Adrenal gland (tissue), 12 donors: ENCODE results near the gene TRAPPC6A. TPM values are rescaled to one million over a fixed set of nuclear protein-coding genes. Genes with fewer than 3 reads are reported as not detected.

Experiments
- DNase-seq, 7 donors: peaks; one replicate each; pipeline ENCODE4 v3.0.0-alpha.2; 2019 to 2020
- H3K27ac ChIP-seq, 5 donors: fragments of 200-600 bp; sonication (generic) in 4 of 5; 1 replicate in 3 of 5; 2 replicates in 2 of 5; pipeline versions ENCODE4 v1.5.1 to v1.8.0; 2016 to 2020; ENCODE audit warnings: mild to moderate bottlenecking in 1 of 5
- H3K27me3 ChIP-seq: fragments of 200-600 bp; 2 replicates; pipeline ENCODE4 v1.8.0; 2021
- H3K36me3 ChIP-seq, 2 donors: fragments of 200-600 bp; replicated peaks in 1 of 2; 1 replicate in 1 of 2; 2 replicates in 1 of 2; pipeline versions ENCODE4 v1.5.1 to v1.8.0; 2018 to 2022
- H3K4me1 ChIP-seq, 2 donors: fragments of 200-600 bp; replicated peaks in 1 of 2; 1 replicate in 1 of 2; 2 replicates in 1 of 2; pipeline versions ENCODE4 v1.5.1 to v1.8.0; 2018 to 2021
- H3K4me3 ChIP-seq, 4 donors: fragments of 200-600 bp; sonication (generic) in 3 of 4; one replicate each; pipeline ENCODE4 v1.5.1; 2016 to 2018
- H3K9me3 ChIP-seq, 3 donors: fragments of 200-600 bp; sonication (generic) in 1 of 3; replicated peaks in 1 of 3; 1 replicate in 2 of 3; 2 replicates in 1 of 3; pipeline versions ENCODE4 v1.5.1 to v1.8.0; 2016 to 2021
- POLR2A ChIP-seq, 2 donors: fragments of 450-650 bp; IDR thresholded peaks; one replicate each; pipeline ENCODE4 v1.6.1; 2017; ENCODE audit warnings: antibody characterized with exemption in 2 of 2, mild to moderate bottlenecking in 2 of 2, moderate library complexity in 1 of 2
- WGBS, 4 donors: extraction: QIAGEN DNeasy Blood & Tissue Kit in 2 of 4; methylation state at CpG; one replicate each; pipeline versions ENCODE4 v1.1.5 to v1.1.7; 2013 to 2017; 5-methylcytosine and 5-hydroxymethylcytosine counted together
- intact Hi-C, 2 donors: fragments of 100-400 bp; cut with DNase I; formaldehyde crosslinking; loops; one replicate each; pipeline versions ENCODE4 v1.14.1 to v1.15.0; 2022 to 2023
- polyA plus RNA-seq, 3 donors: library from polyadenylated mRNA; stranded (reverse); fragments of 200-250 nt in 2 of 3; fragments of 350-450 nt in 1 of 3; fragmentation: Illumina TruSeq in 1 of 3; extraction: RNeasy Lipid Tissue Mini Kit (QIAGEN cat#74804) in 1 of 3; gene quantifications; one replicate each; pipeline ENCODE4 v1.2.3, GENCODE V29; 2013 to 2014
- total RNA-seq, 9 donors: library from RNA; depleted of rRNA in 4 of 9; stranded (reverse); fragments of >200 nt in 4 of 9; fragments of 120-200 nt in 1 of 9; fragmentation: NEBNext Ultra II Directional in 1 of 9; extraction: Animal tissue kit (Norgen Biotek cat#: 25700) in 1 of 9; gene quantifications; one replicate each; pipeline versions ENCODE4 v1.1.0 to v1.2.4, GENCODE V29; 2013 to 2023
- TF ChIP-seq, protein P1 (sequence below), 6 experiments: fragments of 450-650 bp in 4 of 6; fragments of 200-600 bp in 2 of 6; sonication (generic) in 1 of 6; IDR thresholded peaks; 1 replicate in 5 of 6; 2 replicates in 1 of 6; pipeline versions ENCODE4 v1.5.1 to v1.8.0; 2016 to 2021; ENCODE audit warnings: antibody characterized with exemption in 6 of 6, mild to moderate bottlenecking in 2 of 6, moderate library complexity in 1 of 6
- donor health status: healthy with polysubstance abuse.
- donor health status: Bipolar disorder and iron deficiency.
- donor health status: DM: yes; HTN: yes; CAD: no.
- donor health status: DM: no; HTN: no; CAD: no.
- donor health status: DM: no; HTN: no; CAD: no.
- donor health status: DM: yes; HTN: yes; CAD: no.

Gene TRAPPC6A
- total and polyA plus RNA-seq, 12 donors, result 5.1 to 71.4 (median 35.5) TPM

DNA sequence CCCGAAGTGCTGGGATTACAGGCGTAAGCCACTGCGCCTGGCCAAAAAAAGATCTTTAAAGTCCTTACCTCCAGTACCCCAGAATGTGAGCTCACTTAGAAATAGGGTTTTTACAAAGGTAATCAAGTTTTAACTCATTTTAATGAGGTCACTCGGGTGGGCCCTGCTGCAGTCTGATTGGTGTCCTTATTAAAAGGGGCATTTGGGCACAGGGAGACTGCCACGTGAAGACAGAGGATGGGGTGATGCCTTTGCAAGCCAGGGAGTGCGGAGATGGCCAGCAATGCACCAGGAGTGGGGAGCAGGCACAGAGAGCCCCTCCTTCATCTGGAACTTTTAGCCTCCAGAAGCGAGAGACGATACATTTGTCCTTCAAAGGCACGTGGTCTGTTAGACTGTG, 28.9 kb downstream of the TRAPPC6A start:
- 83 to 86% (median 85%) methylated on average over 8 to 9 of the region's 9 CpGs for WGBS, 4 donors
- DNase-seq, result no peak
- no peak overlapping the region for H3K27ac ChIP-seq
- H3K36me3 ChIP-seq, result peaks cover 0 to 13% of the 10 kb centered on the region in 2 donors
- no peaks in the 10 kb centered on the region for H3K9me3 ChIP-seq
- TF ChIP-seq, protein P1, sequence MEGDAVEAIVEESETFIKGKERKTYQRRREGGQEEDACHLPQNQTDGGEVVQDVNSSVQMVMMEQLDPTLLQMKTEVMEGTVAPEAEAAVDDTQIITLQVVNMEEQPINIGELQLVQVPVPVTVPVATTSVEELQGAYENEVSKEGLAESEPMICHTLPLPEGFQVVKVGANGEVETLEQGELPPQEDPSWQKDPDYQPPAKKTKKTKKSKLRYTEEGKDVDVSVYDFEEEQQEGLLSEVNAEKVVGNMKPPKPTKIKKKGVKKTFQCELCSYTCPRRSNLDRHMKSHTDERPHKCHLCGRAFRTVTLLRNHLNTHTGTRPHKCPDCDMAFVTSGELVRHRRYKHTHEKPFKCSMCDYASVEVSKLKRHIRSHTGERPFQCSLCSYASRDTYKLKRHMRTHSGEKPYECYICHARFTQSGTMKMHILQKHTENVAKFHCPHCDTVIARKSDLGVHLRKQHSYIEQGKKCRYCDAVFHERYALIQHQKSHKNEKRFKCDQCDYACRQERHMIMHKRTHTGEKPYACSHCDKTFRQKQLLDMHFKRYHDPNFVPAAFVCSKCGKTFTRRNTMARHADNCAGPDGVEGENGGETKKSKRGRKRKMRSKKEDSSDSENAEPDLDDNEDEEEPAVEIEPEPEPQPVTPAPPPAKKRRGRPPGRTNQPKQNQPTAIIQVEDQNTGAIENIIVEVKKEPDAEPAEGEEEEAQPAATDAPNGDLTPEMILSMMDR (IDR thresholded peaks at IDR 0.05), result no peak
- TF ChIP-seq POLR2A (IDR thresholded peaks at IDR 0.05), result no peak
- peaks cover 16 to 24% of the 10 kb centered on the region in 2 donors for H3K4me1 ChIP-seq
- intact Hi-C loops, result no loop called here
- no peaks in the 10 kb centered on the region for H3K27me3 ChIP-seq
- no peak overlapping the region for H3K4me3 ChIP-seq

DNA sequence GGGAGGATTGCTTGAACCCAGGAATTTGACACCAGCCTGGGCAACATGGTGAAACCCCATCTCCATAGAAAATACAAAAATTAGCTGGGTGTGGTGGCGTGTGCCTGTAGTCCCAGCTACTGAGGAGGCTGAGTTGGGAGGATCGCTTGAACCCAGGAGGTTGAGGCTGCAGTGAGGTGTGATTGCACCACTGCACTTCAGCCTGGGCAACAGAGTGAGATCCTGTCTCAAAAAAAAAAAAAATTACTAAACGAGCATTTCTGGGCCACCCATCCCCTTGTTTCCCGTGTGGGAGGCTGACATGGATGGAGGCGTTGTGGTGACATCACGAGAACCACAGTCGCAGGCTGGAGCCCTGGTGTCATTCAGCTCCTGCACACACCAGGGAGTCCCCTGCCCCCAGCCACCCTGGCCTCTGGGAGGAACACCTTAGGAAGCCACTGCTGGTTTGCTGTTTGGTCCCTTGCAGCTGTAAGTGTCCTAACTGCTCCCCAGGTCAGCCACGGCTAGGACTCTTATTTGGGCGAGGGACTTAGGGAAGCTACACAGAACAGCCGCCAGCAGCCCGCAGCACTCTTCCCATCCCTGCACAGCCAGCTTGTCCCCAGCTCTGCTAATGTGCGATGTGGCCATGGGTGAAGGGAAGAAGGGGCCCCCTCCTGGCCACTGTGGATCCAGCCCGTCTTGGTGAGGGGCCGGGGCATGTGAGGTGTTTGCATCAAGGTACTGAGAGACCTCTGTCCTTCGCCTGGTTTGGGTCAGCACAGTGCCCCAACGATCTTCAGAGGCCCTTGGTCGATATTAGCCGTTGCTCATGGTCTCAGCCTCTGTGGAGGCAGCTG, 30.0 kb downstream of the TRAPPC6A start:
- Histone ChIP-seq H3K4me3 (no peak overlapping the region), H3K27me3 (no peaks in the 10 kb centered on the region), H3K36me3 (peaks cover 0 to 13% of the 10 kb centered on the region in 2 donors), H3K4me1 (peaks cover 8 to 22% of the 10 kb centered on the region in 2 donors), H3K27ac (no peak overlapping the region), H3K9me3 (no peaks in the 10 kb centered on the region)
- no peak for DNase-seq
- no peak for TF ChIP-seq POLR2A (IDR thresholded peaks at IDR 0.05)
- TF ChIP-seq, protein P1 (IDR thresholded peaks at IDR 0.05), result no peak
- intact Hi-C loops, result no loop called here
- WGBS, 4 donors, result 87 to 96% (median 89%) methylated on average over 8 to 18 of the region's 18 CpGs

DNA sequence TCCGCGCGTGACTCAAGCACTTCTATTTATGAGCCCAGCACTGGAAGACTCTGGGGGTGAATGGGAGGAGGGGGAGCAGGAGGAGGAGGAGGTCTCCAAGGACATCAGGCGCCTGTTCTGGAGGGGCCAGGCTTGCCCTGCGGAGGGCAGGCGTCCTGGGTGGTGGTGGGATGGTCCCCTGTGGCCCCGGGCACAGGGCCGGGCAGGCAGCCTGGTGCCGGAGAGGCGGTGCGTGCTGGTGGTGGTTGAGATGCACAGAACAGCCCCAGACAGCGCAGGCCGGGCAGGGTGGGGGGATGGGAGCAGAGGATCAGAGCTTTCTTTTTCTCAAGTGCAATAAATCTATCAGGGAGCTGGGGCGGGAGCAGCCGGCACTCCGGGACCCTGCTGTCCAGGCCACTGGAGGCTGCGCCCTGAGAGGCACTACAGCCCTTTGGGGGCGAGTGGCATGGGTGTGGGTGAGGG, 31.3 kb downstream of the TRAPPC6A start:
- TF ChIP-seq, protein P1 (IDR thresholded peaks at IDR 0.05), result no peak
- Histone ChIP-seq H3K4me1 (peaks cover 6 to 16% of the 10 kb centered on the region in 2 donors), H3K4me3 (no peak overlapping the region), H3K9me3 (no peaks in the 10 kb centered on the region), H3K27ac (no peak overlapping the region), H3K27me3 (no peaks in the 10 kb centered on the region), H3K36me3 (peaks cover 0 to 23% of the 10 kb centered on the region in 2 donors)
- 83 to 90% (median 86%) methylated on average over 12 to 18 of the region's 18 CpGs for whole genome bisulfite sequencing, 4 donors
- DNase-seq, result no peak
- intact Hi-C loops, result no loop called here

DNA sequence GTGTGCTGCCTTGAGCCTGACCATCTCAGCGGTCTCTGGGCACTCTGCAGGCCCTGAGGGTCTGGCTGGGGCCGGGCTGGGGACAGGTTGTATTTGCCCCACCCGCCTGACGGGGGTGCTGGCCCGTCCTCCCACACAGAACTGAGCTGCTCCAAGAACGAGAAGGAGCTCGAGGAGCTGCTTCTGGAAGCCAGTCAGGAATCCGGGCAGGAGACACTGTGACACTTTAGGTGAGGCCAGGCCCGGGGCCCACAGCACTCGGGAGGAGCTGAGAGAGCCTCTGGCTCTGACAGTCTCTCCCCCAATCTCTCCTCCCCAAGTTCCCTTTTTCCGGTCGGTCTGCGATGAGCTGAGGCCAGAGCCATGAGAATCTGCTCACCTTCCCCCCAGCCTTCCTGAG, 31.8 kb downstream of the TRAPPC6A start:
- WGBS, 4 donors, result 77 to 84% (median 80%) methylated on average over 7 to 13 of the region's 13 CpGs
- TF ChIP-seq, protein P1 (IDR thresholded peaks at IDR 0.05), result no peak
- TF ChIP-seq POLR2A (IDR thresholded peaks at IDR 0.05), result no peak
- no peak for DNase-seq
- H3K36me3 ChIP-seq, result peaks cover 0 to 26% of the 10 kb centered on the region in 2 donors
- intact Hi-C loops, result no loop called here
- no peaks in the 10 kb centered on the region for H3K27me3 ChIP-seq
- no peak overlapping the region for H3K4me3 ChIP-seq
- H3K9me3 ChIP-seq, result no peaks in the 10 kb centered on the region
- peaks cover 6 to 15% of the 10 kb centered on the region in 2 donors for H3K4me1 ChIP-seq
- H3K27ac ChIP-seq, result no peak overlapping the region
